ENCODE data around the gene RIC8A. TPM values are rescaled to one million over a fixed set of nuclear protein-coding genes. Genes with fewer than 3 reads are reported as not detected.

The RIC8A gene
- total RNA-seq, 1 experiment from 2014 or later: 129 TPM

DNA sequence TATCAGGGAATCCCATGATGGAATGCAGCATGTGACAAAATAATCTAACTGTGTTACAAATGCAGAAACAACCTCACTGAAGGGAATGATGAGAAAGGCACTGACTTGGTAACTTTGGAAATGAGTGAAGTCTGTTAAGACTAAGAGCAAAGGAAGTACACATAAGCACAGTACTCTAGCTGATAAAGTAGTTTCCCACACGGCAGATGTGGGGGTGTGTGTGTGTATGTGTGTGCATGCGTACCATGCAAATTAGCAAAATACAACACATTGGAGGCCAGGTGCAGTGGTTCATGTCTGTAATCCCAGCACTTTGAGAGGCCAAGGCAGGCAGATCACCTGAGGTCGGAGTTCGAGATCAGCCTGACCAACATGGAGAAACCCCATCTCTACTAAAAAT, 54.1 kb downstream of the RIC8A start:
- CTCF ChIA-PET: no interaction called here
- Histone ChIP-seq H3K4me2 (no peak overlapping the region), H3K27ac (no peak overlapping the region), H4K20me1 (ENCODE audit: insufficient read depth) (no peaks in the 10 kb centered on the region), H3F3A (ENCODE audit: insufficient read depth, low read depth) (no peaks in the 10 kb centered on the region; the same call in 1 of the 2 replicates), H2AFZ (no peak overlapping the region), H3K4me3 (no peak overlapping the region), H3K36me3 (ENCODE audit: low read depth) (no peaks in the 10 kb centered on the region), H3K27me3 (ENCODE audit: insufficient read depth, low read depth) (no peaks in the 10 kb centered on the region), H3K4me1 (replicated peaks; ENCODE audit: insufficient read depth) (no peaks in the 10 kb centered on the region), H3K79me2 (ENCODE audit: low read depth) (no peaks in the 10 kb centered on the region), H3K9me2 (ENCODE audit: insufficient read depth) (no peaks in the 10 kb centered on the region), H3K9me3 (ENCODE audit: insufficient read depth, low read depth) (no peaks in the 10 kb centered on the region)
- POLR2A ChIA-PET (ENCODE audit: unreplicated experiment): no interaction called here
- intact Hi-C loops (cut with micrococcal nuclease; ENCODE audit: unreplicated experiment): no loop called here
- DNase-seq: no peak
- no TSS peak for BruUV-seq (replicated peaks)
- TF ChIP-seq EZH2 (IDR thresholded peaks at IDR 0.05; ENCODE audit: low read depth): no peak
- TF ChIP-seq, protein P1, sequence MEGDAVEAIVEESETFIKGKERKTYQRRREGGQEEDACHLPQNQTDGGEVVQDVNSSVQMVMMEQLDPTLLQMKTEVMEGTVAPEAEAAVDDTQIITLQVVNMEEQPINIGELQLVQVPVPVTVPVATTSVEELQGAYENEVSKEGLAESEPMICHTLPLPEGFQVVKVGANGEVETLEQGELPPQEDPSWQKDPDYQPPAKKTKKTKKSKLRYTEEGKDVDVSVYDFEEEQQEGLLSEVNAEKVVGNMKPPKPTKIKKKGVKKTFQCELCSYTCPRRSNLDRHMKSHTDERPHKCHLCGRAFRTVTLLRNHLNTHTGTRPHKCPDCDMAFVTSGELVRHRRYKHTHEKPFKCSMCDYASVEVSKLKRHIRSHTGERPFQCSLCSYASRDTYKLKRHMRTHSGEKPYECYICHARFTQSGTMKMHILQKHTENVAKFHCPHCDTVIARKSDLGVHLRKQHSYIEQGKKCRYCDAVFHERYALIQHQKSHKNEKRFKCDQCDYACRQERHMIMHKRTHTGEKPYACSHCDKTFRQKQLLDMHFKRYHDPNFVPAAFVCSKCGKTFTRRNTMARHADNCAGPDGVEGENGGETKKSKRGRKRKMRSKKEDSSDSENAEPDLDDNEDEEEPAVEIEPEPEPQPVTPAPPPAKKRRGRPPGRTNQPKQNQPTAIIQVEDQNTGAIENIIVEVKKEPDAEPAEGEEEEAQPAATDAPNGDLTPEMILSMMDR (conservative IDR thresholded peaks at IDR 0.05): no peak

Other genes starting within 250 kb of the RIC8A start
- not detected in 2 replicates for gene SCGB1C1, start 14.6 kb upstream of the RIC8A start, total RNA-seq (2021)
- gene BET1L, start 309 bp upstream of the RIC8A start, total RNA-seq (2021): 45.7 and 60.6 TPM in 2 replicates
- 26.0 and 35.0 TPM in 2 replicates for gene SIRT3, start 28.6 kb downstream of the RIC8A start, total RNA-seq (2021)
- gene PSMD13, start 29.3 kb downstream of the RIC8A start, total RNA-seq (2021): 143 and 147 TPM in 2 replicates
- 0.33 TPM in 1 of 2 replicates, not detected in the other for gene NLRP6, start 70.7 kb downstream of the RIC8A start, total RNA-seq (2021)
- gene PGGHG, start 81.4 kb downstream of the RIC8A start, total RNA-seq (2021): 68.6 and 76.9 TPM in 2 replicates
- not detected in 2 replicates for gene IFITM5, start 91.8 kb downstream of the RIC8A start, total RNA-seq (2021)
- gene IFITM2, start 100.1 kb downstream of the RIC8A start, total RNA-seq (2021): 4.2 and 4.3 TPM in 2 replicates
- 5.1 and 9.5 TPM in 2 replicates for gene IFITM1, start 106.3 kb downstream of the RIC8A start, total RNA-seq (2021)
- 136 and 176 TPM in 2 replicates for gene IFITM3, start 113.2 kb downstream of the RIC8A start, total RNA-seq (2021)
- 4.7 and 6.1 TPM in 2 replicates for gene B4GALNT4, start 161.8 kb downstream of the RIC8A start, total RNA-seq (2021)
- gene PKP3, start 186.5 kb downstream of the RIC8A start, total RNA-seq (2021): 83.7 and 109 TPM in 2 replicates
- 78.9 and 98.3 TPM in 2 replicates for gene SIGIRR, start 207.3 kb downstream of the RIC8A start, total RNA-seq (2021)
- 18.1 and 27.6 TPM in 2 replicates for gene ANO9, start 234.3 kb downstream of the RIC8A start, total RNA-seq (2021)
- 32.5 and 38.8 TPM in 2 replicates for gene PTDSS2, start 242.6 kb downstream of the RIC8A start, total RNA-seq (2021)

Measured in PC-9 (cell line).